Activated T-cell treated with anti-CD3 and anti-CD28 coated beads, Interleukin-2, amount 50 U/mL, for 4 hours (primary cell): ENCODE data around the gene GLT1D1. TPM values are rescaled to one million over a fixed set of nuclear protein-coding genes. Genes with fewer than 3 reads are reported as not detected.

ENCODE experiments used
- ATAC-seq, 2 donors: fragments of 200-7000 bp; cut with Tn5 transposase; one replicate each; pipeline ENCODE4 v1.10.0; 2021
- DNase-seq: peaks from one replicate; pipeline ENCODE4 v3.0.0-alpha.2; 2020
- H3K27me3 Mint-ChIP-seq: one replicate; pipeline ENCODE4 v1.8.0; 2021; ENCODE audit warnings: low read depth, mixed read lengths
- H3K36me3 Mint-ChIP-seq: one replicate; pipeline ENCODE4 v1.8.0; 2022; ENCODE audit warnings: mixed read lengths; ENCODE audit not compliant: insufficient read depth
- H3K4me1 Mint-ChIP-seq: one replicate; pipeline ENCODE4 v1.8.0; 2021; ENCODE audit warnings: low read depth, mixed read lengths
- H3K4me3 Mint-ChIP-seq: one replicate; pipeline ENCODE4 v1.8.0; 2021; ENCODE audit warnings: mild to moderate bottlenecking, moderate library complexity, mixed read lengths
- H3K9me3 Mint-ChIP-seq: one replicate; pipeline ENCODE4 v1.8.0; 2021; ENCODE audit warnings: mixed read lengths
- total RNA-seq, 3 donors: library from RNA; stranded (reverse); gene quantifications; one replicate each; pipeline ENCODE4 v1.2.1, GENCODE V29; 2021

The GLT1D1 gene
- total RNA-seq, 3 donors from 2014 or later, result 0.08 to 0.18 (median 0.15) TPM

DNA sequence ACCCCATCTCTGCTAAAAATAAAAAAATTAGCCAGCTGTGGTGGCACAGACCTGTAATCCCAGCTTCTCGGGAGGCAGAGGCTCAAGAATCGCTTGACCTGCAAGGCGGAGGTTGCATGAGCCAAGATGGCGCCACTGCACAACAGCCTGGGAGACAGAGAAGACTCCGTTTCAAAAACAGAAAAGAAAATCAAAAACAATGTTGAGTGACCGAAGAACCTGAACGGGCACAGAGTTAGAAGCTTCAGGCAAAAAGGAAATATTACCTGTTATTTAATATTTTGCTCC lies 3.5 kb downstream of the GLT1D1 start:
- H3K36me3 Mint-ChIP-seq, result no peaks in the 10 kb centered on the region
- DNase-seq (no peak), ATAC-seq (no peak)
- H3K9me3 Mint-ChIP-seq, result no peaks in the 10 kb centered on the region
- H3K4me1 Mint-ChIP-seq, result no peaks in the 10 kb centered on the region
- peaks cover 27% of the 10 kb centered on the region for H3K27me3 Mint-ChIP-seq
- H3K4me3 Mint-ChIP-seq, result no peak overlapping the region

DNA sequence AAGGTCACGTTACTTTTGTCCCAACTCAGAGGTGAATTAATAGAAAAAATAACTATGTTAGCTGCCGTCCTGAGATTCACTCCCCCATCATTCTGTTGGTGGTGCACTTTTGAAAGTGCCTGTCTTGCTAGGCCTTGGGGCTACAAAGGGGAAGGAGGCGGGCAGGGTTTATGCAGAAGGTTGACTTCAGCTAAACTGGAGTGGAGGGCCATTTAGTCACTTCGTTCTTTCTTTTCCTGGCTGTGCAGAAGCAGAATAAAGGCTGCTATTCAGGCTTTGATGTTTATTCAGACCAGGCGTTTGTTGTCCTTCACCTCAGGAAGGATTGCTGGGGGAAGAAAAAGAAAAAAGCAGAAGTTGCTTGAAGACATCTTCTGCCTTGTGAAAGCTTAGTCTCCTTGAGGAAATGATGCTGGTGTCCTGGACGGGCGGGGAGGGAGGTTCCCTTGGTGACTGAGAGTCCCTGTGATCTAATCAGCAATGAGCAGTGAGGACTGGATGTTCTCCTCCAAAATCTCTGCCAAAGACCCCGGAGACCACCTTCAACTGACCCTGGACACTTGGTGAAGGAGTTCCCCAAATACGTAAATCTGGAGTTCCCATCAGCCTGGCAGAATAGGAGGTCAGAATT lies 4.0 kb downstream of the GLT1D1 start:
- no peak for DNase-seq
- Mint-ChIP-seq H3K36me3 (no peaks in the 10 kb centered on the region), H3K4me1 (no peaks in the 10 kb centered on the region), H3K9me3 (no peaks in the 10 kb centered on the region), H3K27me3 (peaks cover 21% of the 10 kb centered on the region), H3K4me3 (no peak overlapping the region)
- no peak for ATAC-seq

DNA sequence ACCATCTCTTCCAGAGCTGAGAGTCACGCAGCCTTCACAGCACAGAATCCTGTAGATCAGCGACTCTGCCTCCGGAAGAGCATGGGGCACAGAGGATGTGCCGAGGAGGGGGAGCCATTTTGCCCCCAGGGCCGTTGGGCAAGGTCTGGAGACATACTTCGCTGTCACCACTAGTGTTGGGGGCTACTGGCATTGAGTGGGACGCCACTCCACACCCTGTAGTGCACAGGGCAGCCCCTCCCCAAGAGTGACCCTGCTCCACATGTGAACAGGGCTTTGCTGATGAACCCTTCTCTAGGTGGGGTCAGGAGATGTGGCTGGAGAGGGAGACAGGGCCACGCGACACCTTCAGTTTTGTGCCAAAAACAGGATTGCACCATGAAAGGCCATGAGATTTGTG lies 6.0 kb downstream of the GLT1D1 start:
- H3K27me3 Mint-ChIP-seq, result peaks cover 18% of the 10 kb centered on the region
- DNase-seq (no peak), ATAC-seq (no peak)
- H3K36me3 Mint-ChIP-seq, result no peaks in the 10 kb centered on the region
- no peak overlapping the region for H3K4me3 Mint-ChIP-seq
- H3K9me3 Mint-ChIP-seq, result no peaks in the 10 kb centered on the region
- no peaks in the 10 kb centered on the region for H3K4me1 Mint-ChIP-seq

DNA sequence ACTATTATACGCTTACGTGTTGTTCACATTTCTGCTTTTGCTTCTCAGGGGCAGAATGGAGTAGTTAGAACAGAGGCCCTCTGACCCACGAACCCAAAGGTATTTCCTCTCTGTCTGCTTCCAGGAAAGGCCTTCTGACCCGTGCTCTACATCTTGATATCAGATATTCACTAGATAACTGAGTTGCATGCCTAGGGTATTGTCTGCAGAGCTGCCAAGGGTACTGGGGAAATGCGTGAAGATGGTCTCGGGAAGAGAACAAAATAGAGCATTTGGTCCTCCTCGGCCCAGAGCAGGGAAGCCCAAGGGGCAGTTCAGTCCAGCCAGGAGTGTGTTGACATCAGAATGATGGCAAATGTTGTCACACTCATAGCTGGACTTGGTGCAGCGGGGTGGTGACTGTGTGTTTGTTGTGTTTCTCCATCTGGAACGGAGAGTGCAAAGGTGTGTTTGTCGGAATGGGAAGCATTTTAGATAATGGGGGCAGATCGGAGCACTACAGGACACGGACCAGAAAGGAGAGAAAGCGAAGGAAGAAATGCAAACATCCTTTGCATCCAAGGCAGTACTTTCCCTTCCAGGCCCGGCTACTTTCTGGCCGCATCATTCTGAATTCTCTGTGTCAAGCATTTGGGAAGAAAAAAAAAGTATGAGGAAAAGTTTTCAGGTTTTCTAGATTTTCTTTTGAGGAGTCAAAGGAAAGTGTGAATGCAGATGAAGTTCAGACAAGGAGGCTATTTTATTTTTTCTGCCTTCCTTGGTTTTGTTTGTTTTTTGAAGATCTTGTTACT lies 8.1 kb downstream of the GLT1D1 start:
- Mint-ChIP-seq H3K4me3 (no peak overlapping the region), H3K27me3 (peaks cover 4% of the 10 kb centered on the region), H3K4me1 (no peaks in the 10 kb centered on the region), H3K36me3 (no peaks in the 10 kb centered on the region), H3K9me3 (no peaks in the 10 kb centered on the region)
- DNase-seq (no peak), ATAC-seq (no peak)

DNA sequence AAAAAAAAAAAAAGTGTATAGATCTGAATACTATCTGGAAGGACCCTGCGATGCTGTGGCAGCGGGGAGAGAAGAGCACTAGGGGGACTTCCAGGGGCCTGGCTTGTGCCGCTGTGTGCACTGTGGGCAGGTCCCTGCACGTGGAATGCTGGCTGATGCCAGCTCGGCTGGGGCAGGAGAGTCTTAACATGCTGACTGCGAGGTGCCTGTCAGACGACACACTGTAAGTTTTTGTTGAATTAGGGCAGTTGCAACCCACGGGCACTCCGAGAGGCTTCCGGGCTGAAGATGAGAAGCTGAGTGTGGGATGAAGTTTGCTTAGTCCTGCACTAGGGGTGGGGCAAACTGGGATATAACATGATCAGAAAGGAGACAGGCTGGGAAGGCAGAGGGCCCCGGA lies 10.7 kb downstream of the GLT1D1 start:
- no peaks in the 10 kb centered on the region for H3K36me3 Mint-ChIP-seq
- H3K9me3 Mint-ChIP-seq, result no peaks in the 10 kb centered on the region
- no peak overlapping the region for H3K4me3 Mint-ChIP-seq
- no peak for ATAC-seq
- no peaks in the 10 kb centered on the region for H3K27me3 Mint-ChIP-seq
- no peaks in the 10 kb centered on the region for H3K4me1 Mint-ChIP-seq
- DNase-seq, result no peak

DNA sequence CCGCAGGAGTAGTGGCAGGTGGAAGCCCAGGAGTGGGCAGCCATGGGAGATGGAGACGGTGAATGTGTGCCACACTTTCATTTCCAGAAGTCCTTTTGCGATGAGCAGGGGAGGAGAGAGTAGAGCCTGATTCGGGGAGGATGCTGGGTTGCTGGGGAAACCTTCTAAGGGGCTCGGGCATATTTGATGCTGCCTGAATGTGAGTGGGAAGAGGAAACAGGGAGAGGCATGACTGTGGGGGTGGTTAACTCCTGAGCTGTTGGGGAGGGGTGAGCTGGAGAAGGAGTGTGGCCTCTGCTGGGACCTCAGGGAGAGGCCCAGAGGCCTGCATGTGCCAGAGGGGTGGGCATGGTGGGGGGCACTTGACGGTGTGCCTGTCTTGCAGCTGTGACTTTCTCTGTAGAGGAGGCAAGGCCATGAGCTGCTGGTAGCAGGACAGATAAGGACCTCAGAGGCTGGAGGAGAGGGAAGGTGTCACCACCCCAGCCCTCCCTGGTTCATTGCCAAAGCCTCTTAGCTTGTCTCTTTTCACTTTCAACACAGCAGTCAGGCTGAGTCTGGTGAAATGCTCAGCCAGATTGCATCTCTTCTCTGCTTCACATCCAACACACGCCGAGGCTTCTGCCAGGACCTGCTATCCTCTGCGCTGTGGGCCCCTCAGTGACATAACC lies 11.4 kb downstream of the GLT1D1 start:
- no peaks in the 10 kb centered on the region for H3K27me3 Mint-ChIP-seq
- H3K4me1 Mint-ChIP-seq, result no peaks in the 10 kb centered on the region
- no peak overlapping the region for H3K4me3 Mint-ChIP-seq
- no peaks in the 10 kb centered on the region for H3K9me3 Mint-ChIP-seq
- no peak for DNase-seq
- ATAC-seq, result no peak
- no peaks in the 10 kb centered on the region for H3K36me3 Mint-ChIP-seq

DNA sequence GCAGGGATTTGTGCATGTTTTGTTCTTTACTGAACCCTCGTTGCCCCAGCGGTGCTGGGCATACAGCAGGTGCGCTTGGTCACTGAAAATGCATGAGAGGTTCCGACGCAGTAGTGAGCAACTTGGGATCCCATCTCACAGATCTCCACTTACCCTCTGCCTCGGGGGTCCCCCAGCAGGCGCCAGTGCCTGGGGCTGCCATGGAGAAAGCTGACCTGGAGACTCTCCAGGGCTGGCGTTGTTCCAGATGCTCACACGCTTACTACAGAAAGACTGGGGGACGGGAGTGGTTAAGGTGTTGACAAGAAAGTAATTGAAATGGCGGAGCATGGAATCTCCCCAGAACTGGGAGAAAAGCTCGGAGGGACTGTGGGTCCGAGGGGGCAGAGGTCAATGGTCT lies 14.2 kb downstream of the GLT1D1 start:
- ATAC-seq (no peak), DNase-seq (no peak)
- no peaks in the 10 kb centered on the region for H3K4me1 Mint-ChIP-seq
- H3K27me3 Mint-ChIP-seq, result no peaks in the 10 kb centered on the region
- H3K9me3 Mint-ChIP-seq, result no peaks in the 10 kb centered on the region
- no peak overlapping the region for H3K4me3 Mint-ChIP-seq
- no peaks in the 10 kb centered on the region for H3K36me3 Mint-ChIP-seq

DNA sequence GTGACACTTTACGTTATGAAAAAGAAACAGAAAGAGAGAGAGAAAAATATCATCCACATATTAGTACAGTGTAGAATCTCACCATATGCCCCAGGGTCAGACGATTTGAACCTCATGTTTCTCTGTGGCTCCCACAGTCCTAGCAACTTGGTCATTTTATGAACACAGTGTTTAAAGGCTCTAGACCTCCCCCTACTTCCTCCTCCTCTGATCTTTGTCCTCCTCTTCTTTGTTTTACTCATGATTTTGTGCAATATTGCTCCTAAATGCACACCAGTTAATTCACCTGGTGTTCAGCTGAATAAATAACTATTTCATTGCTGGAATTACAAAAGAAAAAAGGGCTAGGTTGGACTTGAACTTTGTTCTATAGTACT lies 18.2 kb downstream of the GLT1D1 start:
- Mint-ChIP-seq H3K27me3 (no peaks in the 10 kb centered on the region), H3K4me3 (no peak overlapping the region), H3K36me3 (no peaks in the 10 kb centered on the region), H3K9me3 (peaks cover 10% of the 10 kb centered on the region), H3K4me1 (no peaks in the 10 kb centered on the region)
- no peak for DNase-seq
- no peak for ATAC-seq

DNA sequence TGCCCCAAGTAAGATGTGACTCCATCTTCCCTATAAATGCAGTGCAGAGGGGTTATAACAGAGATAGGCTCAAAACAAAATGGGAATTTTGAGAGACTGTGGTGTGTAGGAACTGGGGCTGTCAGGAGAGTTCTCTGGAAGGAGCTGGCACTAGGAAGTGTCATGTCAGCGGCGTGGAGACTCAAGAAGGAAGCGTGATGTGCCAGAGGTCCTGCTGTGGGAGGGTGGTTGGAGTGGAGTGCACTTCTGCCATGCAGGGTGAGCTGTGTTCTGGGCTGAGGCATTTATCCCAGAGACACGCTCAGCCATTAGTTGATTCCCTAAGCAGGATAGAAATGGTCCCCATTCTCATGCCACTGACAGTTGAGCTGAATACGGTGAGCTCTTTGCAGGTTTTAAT lies 19.0 kb downstream of the GLT1D1 start:
- Mint-ChIP-seq H3K9me3 (peaks cover 15% of the 10 kb centered on the region), H3K4me1 (no peaks in the 10 kb centered on the region)

DNA sequence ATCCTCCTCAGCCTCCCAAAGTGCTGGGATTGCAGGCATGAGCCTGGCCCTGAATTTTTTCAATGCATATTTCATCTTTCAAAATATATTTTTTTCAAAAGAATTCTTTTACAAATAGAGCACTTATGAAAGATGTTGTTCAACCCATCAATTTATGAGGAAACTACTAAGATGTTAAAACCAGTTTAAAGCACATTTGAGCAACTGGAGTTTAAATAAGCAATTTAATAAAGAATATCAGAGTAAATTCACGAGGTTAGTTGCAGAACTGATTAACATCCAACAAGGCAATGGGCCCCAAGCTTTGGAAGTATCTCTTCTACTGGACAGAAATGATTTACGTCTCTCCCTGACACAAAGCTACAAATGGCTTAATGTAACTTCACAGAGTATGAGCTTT lies 23.3 kb downstream of the GLT1D1 start:
- Mint-ChIP-seq H3K36me3 (no peaks in the 10 kb centered on the region), H3K4me3 (no peak overlapping the region), H3K4me1 (no peaks in the 10 kb centered on the region), H3K9me3 (peaks cover 25% of the 10 kb centered on the region), H3K27me3 (no peaks in the 10 kb centered on the region)
- ATAC-seq (no peak), DNase-seq (no peak)

More for the DNA sequence above, 19.0 kb downstream of the GLT1D1 start:
- H3K27me3 Mint-ChIP-seq, result no peaks in the 10 kb centered on the region
- H3K36me3 Mint-ChIP-seq, result no peaks in the 10 kb centered on the region
- no peak overlapping the region for H3K4me3 Mint-ChIP-seq
- DNase-seq (no peak), ATAC-seq (no peak)

DNA sequence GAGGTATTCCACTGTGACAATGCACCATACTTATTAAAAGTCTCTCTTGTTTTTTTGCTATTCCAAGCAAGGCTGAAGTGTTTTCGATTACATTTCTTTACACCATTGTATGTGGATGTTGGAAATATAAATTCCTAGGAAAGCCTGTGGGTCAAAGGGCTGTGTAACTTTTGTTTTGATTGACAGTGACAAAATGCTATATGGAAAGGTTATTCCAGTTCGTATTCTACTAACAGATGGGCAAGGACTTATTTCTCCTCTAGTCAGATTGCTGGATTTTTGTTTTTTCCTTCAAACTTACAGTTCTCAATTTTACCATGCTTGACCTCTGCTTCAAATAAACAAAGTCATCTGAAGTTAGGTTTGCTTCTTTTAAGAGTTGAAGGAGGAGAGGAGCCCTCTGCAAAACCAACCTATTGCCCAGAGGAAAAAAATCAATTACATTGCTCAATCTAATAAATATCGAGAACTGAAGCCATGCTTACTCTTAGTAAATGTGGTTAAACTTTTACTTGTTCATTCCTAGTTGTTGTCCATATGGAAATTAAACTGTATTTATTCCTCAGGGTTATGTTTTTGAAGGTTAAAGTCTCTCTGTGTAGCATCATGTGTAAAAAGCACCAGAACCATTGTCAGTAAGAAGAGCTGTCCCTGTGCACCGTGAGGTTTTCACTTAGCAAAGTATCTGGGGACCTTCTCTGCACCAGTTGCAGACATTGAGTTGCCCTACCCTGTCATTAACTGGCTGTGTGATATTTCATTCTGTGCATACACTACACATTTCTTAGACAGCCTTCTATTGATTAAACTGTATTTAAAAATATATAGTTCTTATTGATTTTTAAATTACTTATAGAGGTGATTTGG lies 26.9 kb downstream of the GLT1D1 start:
- Mint-ChIP-seq H3K27me3 (no peaks in the 10 kb centered on the region), H3K9me3 (peaks cover 20% of the 10 kb centered on the region), H3K36me3 (no peaks in the 10 kb centered on the region), H3K4me3 (no peak overlapping the region), H3K4me1 (no peaks in the 10 kb centered on the region)
- ATAC-seq (no peak), DNase-seq (no peak)

DNA sequence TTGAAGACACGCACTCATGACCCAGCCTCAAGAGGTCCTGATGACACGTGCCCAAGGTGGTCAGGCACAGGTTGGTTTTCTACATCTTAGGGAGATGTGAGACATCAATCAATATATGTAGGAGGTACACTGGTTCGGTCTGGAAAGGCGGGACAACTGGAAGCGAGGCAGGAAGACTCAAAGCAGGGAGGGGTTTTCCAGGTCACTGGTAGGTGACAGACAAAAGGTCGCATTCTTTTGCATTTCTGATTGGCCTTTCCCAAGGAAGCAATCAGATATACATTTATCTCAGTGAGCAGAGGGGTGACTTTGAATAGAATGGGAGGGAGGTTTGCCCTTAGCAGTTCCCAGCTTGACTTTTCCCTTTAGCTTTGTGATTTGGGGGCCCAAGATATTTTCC lies 38.6 kb downstream of the GLT1D1 start:
- no peak for ATAC-seq
- Mint-ChIP-seq H3K27me3 (no peaks in the 10 kb centered on the region), H3K4me3 (no peak overlapping the region), H3K9me3 (no peaks in the 10 kb centered on the region), H3K36me3 (no peaks in the 10 kb centered on the region), H3K4me1 (no peaks in the 10 kb centered on the region)
- DNase-seq, result no peak

DNA sequence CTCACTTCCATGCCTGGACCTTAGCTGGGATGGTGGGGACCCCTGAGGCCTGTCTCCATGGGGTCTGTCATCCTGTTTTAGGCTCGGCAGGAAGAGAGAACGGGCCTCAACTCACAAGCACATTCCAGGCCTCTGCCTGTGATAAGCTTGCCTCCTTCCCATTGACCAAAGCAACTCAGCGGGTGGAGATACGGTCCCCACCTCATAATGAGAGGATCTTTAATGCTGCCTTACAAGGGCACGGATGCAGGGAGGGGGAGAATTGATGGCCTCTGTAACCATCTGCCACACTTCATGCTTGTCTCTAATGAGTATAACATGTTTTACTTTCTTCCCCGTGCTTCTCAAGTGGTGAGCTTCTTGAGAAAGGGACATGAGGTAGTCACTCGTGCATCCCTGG lies 50.0 kb downstream of the GLT1D1 start:
- no peak for DNase-seq
- Mint-ChIP-seq H3K4me1 (no peaks in the 10 kb centered on the region), H3K27me3 (no peaks in the 10 kb centered on the region), H3K36me3 (no peaks in the 10 kb centered on the region), H3K4me3 (no peak overlapping the region), H3K9me3 (no peaks in the 10 kb centered on the region)
- no peak for ATAC-seq

DNA sequence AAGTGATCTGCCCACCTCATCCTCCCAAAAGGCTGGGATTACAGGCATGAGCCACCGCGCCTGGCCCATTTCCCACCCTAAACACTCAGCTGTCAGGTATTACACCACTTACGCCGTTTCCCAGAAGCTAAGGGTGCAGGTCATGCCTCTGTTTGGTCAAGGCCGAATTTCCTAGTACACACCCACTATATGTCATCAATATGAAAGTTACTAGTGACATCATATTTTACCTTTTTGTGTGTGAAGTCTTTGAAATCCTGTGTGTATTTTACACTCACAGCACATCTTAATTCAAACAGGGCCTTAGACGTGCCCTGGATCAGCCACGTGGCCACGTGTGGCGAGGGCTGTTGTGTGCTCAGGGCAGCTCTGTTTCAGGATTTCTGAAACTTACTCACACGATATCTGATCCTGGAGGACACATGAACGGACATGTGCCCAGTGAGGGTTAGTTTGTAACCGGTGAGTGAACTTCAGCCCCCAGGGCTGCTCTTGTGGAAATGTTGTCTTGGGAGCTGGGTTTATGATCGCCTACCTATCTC lies 51.8 kb downstream of the GLT1D1 start:
- Mint-ChIP-seq H3K9me3 (no peaks in the 10 kb centered on the region), H3K36me3 (no peaks in the 10 kb centered on the region), H3K27me3 (no peaks in the 10 kb centered on the region), H3K4me1 (no peaks in the 10 kb centered on the region), H3K4me3 (no peak overlapping the region)
- no peak for DNase-seq
- ATAC-seq, result no peak
